Measurements from ENCODE around the gene ATAD3C.
"Not testable (repeated sequence)": the region's sequence is repeated elsewhere in the genome, so short reads cannot be mapped to it uniquely, and the experiment has no call there.

DNA sequence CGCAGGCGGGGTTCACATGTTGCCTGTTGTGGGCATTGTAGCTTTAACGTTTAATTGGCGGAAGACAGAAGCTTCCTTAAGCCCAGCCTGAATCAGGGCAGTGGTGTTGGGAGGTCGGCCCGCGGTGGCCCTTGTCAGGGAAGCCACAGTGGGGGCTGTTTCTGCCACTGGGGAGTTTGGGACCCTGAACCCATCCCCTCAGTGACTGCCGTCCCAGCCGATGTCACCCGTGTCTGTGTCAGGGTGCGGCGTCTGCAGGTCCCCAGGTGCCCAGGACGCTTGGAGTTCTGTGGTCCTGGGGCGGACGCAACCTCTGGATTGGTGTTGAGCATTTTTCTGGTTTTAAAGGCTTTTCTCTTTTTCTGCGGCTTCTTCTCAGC is 31.0 kb downstream of the ATAD3C start:
- not testable (repeated sequence) for TF ChIP-seq NFIC (IDR thresholded peaks at IDR 0.05; ENCODE audit: low read depth, low read length); HDAC2 (IDR thresholded peaks at IDR 0.05); POU2F2 (IDR thresholded peaks at IDR 0.05; ENCODE audit: borderline replicate concordance, low read depth, low read length); RAD21 (IDR thresholded peaks at IDR 0.05; ENCODE audit: insufficient read depth, low read depth, low read length); CREM (IDR thresholded peaks at IDR 0.05; ENCODE audit: low read depth); TCF3 (IDR thresholded peaks at IDR 0.05; ENCODE audit: borderline replicate concordance, insufficient read depth, low read depth, low read length); POLR2AphosphoS5 (IDR thresholded peaks at IDR 0.05; ENCODE audit: low read length); ATF7 (IDR thresholded peaks at IDR 0.05; ENCODE audit: low read depth)
- TF ChIP-seq, protein P1, sequence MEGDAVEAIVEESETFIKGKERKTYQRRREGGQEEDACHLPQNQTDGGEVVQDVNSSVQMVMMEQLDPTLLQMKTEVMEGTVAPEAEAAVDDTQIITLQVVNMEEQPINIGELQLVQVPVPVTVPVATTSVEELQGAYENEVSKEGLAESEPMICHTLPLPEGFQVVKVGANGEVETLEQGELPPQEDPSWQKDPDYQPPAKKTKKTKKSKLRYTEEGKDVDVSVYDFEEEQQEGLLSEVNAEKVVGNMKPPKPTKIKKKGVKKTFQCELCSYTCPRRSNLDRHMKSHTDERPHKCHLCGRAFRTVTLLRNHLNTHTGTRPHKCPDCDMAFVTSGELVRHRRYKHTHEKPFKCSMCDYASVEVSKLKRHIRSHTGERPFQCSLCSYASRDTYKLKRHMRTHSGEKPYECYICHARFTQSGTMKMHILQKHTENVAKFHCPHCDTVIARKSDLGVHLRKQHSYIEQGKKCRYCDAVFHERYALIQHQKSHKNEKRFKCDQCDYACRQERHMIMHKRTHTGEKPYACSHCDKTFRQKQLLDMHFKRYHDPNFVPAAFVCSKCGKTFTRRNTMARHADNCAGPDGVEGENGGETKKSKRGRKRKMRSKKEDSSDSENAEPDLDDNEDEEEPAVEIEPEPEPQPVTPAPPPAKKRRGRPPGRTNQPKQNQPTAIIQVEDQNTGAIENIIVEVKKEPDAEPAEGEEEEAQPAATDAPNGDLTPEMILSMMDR (IDR thresholded peaks at IDR 0.05 in 2 of 3, conservative IDR thresholded peaks at IDR 0.05 in 1 of 3; ENCODE audit: control insufficient read depth in 2 of 3, extremely low read depth in 1 of 3, insufficient read depth in 1 of 3, low read depth in 3 of 3, low read length in 3 of 3): not testable (repeated sequence)
- TF ChIP-seq, protein P2, sequence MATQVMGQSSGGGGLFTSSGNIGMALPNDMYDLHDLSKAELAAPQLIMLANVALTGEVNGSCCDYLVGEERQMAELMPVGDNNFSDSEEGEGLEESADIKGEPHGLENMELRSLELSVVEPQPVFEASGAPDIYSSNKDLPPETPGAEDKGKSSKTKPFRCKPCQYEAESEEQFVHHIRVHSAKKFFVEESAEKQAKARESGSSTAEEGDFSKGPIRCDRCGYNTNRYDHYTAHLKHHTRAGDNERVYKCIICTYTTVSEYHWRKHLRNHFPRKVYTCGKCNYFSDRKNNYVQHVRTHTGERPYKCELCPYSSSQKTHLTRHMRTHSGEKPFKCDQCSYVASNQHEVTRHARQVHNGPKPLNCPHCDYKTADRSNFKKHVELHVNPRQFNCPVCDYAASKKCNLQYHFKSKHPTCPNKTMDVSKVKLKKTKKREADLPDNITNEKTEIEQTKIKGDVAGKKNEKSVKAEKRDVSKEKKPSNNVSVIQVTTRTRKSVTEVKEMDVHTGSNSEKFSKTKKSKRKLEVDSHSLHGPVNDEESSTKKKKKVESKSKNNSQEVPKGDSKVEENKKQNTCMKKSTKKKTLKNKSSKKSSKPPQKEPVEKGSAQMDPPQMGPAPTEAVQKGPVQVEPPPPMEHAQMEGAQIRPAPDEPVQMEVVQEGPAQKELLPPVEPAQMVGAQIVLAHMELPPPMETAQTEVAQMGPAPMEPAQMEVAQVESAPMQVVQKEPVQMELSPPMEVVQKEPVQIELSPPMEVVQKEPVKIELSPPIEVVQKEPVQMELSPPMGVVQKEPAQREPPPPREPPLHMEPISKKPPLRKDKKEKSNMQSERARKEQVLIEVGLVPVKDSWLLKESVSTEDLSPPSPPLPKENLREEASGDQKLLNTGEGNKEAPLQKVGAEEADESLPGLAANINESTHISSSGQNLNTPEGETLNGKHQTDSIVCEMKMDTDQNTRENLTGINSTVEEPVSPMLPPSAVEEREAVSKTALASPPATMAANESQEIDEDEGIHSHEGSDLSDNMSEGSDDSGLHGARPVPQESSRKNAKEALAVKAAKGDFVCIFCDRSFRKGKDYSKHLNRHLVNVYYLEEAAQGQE (IDR thresholded peaks at IDR 0.05; ENCODE audit: low read depth, low read length): not testable (repeated sequence)
- TF ChIP-seq, protein P3, sequence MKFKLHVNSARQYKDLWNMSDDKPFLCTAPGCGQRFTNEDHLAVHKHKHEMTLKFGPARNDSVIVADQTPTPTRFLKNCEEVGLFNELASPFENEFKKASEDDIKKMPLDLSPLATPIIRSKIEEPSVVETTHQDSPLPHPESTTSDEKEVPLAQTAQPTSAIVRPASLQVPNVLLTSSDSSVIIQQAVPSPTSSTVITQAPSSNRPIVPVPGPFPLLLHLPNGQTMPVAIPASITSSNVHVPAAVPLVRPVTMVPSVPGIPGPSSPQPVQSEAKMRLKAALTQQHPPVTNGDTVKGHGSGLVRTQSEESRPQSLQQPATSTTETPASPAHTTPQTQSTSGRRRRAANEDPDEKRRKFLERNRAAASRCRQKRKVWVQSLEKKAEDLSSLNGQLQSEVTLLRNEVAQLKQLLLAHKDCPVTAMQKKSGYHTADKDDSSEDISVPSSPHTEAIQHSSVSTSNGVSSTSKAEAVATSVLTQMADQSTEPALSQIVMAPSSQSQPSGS (IDR thresholded peaks at IDR 0.05; ENCODE audit: low read length): not testable (repeated sequence)

All from GM12878 (cell line).